ENCODE measurements around the gene TSSK3. TPM values are rescaled to one million over a fixed set of nuclear protein-coding genes. Genes with fewer than 3 reads are reported as not detected.

The TSSK3 gene
- total and polyA plus RNA-seq, 2 of the 8 experiments (the other 6 are each of a cell fraction or from before 2014, with no cell fraction given) = 1.2 TPM

GRCh38 chr1:32331549-32331948 is 30.8 kb upstream of the TSSK3 start:
- Histone ChIP-seq H3K27me3 (replicated peaks in 1 of 4; ENCODE audit: control insufficient read depth in 3 of 4, extremely low read depth in 1 of 4, insufficient read depth in 3 of 4, low read length in 3 of 4) (peaks cover 0 to 1% (median 0%) of the 10 kb centered on the region in 4 experiments; a peak in 3 of 7 replicates), H3K79me1 (ENCODE audit: low read depth, low read length) (peaks cover 2% of the 10 kb centered on the region; the same call in 1 of the 2 replicates), H3K36me3 (ENCODE audit: control insufficient read depth in 2 of 4, insufficient read depth in 4 of 4, low read length in 3 of 4) (peaks cover 24 to 79% (median 36%) of the 10 kb centered on the region in 4 experiments; a peak in 7 of 8 replicates), H2BK20ac (ENCODE audit: low read length) (no peak overlapping the region), H2BK12ac (ENCODE audit: low read depth, low read length) (no peak overlapping the region), H3K14ac (ENCODE audit: insufficient read length) (no peak overlapping the region), H3K9ac (replicated peaks in 1 of 4; ENCODE audit: extremely low read depth in 1 of 4, low read depth in 3 of 4, low read length in 3 of 4) (no peak overlapping the region), H2AK5ac (ENCODE audit: low read depth, low read length) (no peak overlapping the region), H4K8ac (ENCODE audit: extremely low read depth, insufficient read depth, low read length) (no peak overlapping the region), H3K56ac (replicated peaks; ENCODE audit: insufficient read length, low read depth, low read length) (no peak overlapping the region), H2BK15ac (ENCODE audit: low read length) (no peak overlapping the region), H3K4me1 (replicated peaks in 1 of 4; ENCODE audit: control insufficient read depth in 3 of 4, insufficient read depth in 4 of 4, low read length in 3 of 4) (peaks cover 5 to 24% (median 16%) of the 10 kb centered on the region in 4 experiments), H3K4ac (replicated peaks; ENCODE audit: insufficient read length, low read depth, low read length) (no peak overlapping the region), H3K23ac (ENCODE audit: insufficient read length) (no peak overlapping the region), H3K18ac (ENCODE audit: extremely low read depth, low read length) (no peak overlapping the region), H3K4me2 (ENCODE audit: insufficient read depth in 1 of 2, low read depth in 2 of 2, low read length in 2 of 2) (no peak overlapping the region), H3K23me2 (ENCODE audit: low read depth, low read length) (peaks cover 10% of the 10 kb centered on the region; the same call in 1 of the 2 replicates), H4K20me1 (replicated peaks in 1 of 2; ENCODE audit: control insufficient read depth in 1 of 2, insufficient read depth in 2 of 2, low read length in 2 of 2) (peaks cover 9 to 20% of the 10 kb centered on the region in 2 experiments), H3K79me2 (ENCODE audit: control insufficient read depth in 1 of 2, insufficient read depth in 2 of 2, low read length in 2 of 2) (peaks cover 4 to 21% of the 10 kb centered on the region in 2 experiments; a peak in 3 of 4 replicates), H3K4me3 (ENCODE audit: extremely low read depth in 1 of 4, insufficient read depth in 2 of 4, low read depth in 3 of 4, low read length in 4 of 4) (no peak overlapping the region), H4K5ac (ENCODE audit: insufficient read length, low read depth, low read length) (no peak overlapping the region), H3K9me3 (ENCODE audit: insufficient read depth in 2 of 2, low read depth in 1 of 2, low read length in 1 of 2) (no peaks in the 10 kb centered on the region), H2BK120ac (replicated peaks; ENCODE audit: low read depth, low read length) (no peak overlapping the region), H2AFZ (ENCODE audit: low read length) (no peak overlapping the region), H3K27ac (ENCODE audit: low read depth, low read length) (no peak overlapping the region), H2BK5ac (ENCODE audit: low read depth, low read length) (0 out of 2 replicates have a peak overlapping the region, but pooled peaks have one; percentile 31), H4K91ac (replicated peaks; ENCODE audit: insufficient read length, low read length) (no peak overlapping the region)
- POLR2A ChIA-PET (ENCODE audit: partially characterized antibody) = interaction anchor here (0.8 to 13.4 kb wide), 28 partner anchors 10 to 248 kb away, joined by 3 to 321 read pairs (median 4); partner anchors contain the start of genes BSDC1, CCDC28B, FAM167B and FAM229A
- DNase-seq (ENCODE audit: low read depth in 1 of 2, low spot score in 2 of 2) (no peak), FAIRE-seq (no peak)
- CTCF ChIA-PET (ENCODE audit: partially characterized antibody) = interaction anchor here (1.0 to 3.6 kb wide), 6 partner anchors 9 to 130 kb away, joined by 3 to 14 read pairs (median 4); no protein-coding TSS in a partner anchor
- 94% methylated on average over 12 of the region's 12 CpGs; no CpG with 5 or more reads in 1 of the 2 experiments for WGBS, 2 experiments (ENCODE audit: extremely low coverage in 1 of 2, insufficient coverage in 1 of 2, insufficient read length in 1 of 2, insufficient replicate concordance in 2 of 2, low coverage in 1 of 2, low lambda C conversion rate in 2 of 2, missing lambda C conversion rate in 1 of 2)
- TF ChIP-seq CTBP2 (IDR thresholded peaks at IDR 0.05; ENCODE audit: borderline replicate concordance, insufficient read depth, insufficient read length, low read length) = no peak
- TF ChIP-seq POLR2AphosphoS5 (IDR thresholded peaks at IDR 0.05; ENCODE audit: low read depth, low read length) = peak; percentile 75; the same call in 1 of the 2 replicates
- no peak for TF ChIP-seq GTF2F1 (IDR thresholded peaks at IDR 0.05; ENCODE audit: borderline replicate concordance, low read depth, low read length)

Data from H1 (cell line).